ENCODE results near the gene FEN1.

DNA sequence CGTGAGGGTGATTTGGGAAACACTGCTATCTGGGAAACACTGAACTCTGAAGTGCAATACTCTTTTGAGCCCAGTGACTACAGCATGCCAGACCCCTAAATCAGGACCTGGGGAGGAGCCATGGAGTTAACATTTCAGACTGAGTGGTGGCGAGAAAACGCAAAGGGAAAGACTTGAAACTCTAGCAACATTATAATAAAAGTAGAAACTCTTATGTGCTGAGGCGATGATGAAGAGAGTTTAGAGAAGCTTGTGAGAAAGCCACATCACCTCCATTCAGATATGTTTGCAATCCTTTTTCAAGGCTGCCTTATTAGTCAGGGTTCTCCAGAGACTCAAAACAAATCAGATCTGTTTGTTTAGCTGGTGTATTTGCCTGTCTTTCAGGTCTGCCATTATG is 1.9 kb downstream of the FEN1 start:
- TF ChIP-seq, protein P1, sequence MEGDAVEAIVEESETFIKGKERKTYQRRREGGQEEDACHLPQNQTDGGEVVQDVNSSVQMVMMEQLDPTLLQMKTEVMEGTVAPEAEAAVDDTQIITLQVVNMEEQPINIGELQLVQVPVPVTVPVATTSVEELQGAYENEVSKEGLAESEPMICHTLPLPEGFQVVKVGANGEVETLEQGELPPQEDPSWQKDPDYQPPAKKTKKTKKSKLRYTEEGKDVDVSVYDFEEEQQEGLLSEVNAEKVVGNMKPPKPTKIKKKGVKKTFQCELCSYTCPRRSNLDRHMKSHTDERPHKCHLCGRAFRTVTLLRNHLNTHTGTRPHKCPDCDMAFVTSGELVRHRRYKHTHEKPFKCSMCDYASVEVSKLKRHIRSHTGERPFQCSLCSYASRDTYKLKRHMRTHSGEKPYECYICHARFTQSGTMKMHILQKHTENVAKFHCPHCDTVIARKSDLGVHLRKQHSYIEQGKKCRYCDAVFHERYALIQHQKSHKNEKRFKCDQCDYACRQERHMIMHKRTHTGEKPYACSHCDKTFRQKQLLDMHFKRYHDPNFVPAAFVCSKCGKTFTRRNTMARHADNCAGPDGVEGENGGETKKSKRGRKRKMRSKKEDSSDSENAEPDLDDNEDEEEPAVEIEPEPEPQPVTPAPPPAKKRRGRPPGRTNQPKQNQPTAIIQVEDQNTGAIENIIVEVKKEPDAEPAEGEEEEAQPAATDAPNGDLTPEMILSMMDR (IDR thresholded peaks at IDR 0.05; ENCODE audit: low read depth, low read length, poor library complexity, severe bottlenecking): no peak
- TF ChIP-seq EZH2phosphoT487 (IDR thresholded peaks at IDR 0.05; ENCODE audit: borderline replicate concordance, low read length): no peak
